Gastrocnemius medialis (tissue), 4 donors: ENCODE data around the gene CPLX4.

Experiments used
- POLR2A ChIP-seq, 2 donors: fragments of 450-650 bp; IDR thresholded peaks; one replicate each; pipeline ENCODE4 v1.6.1; 2017; ENCODE audit warnings: antibody characterized with exemption in 2 of 2, mild to moderate bottlenecking in 2 of 2, moderate library complexity in 2 of 2
- TF ChIP-seq, protein P1 (sequence below), 5 experiments: fragments of 450-650 bp in 3 of 5; fragments of 200-600 bp in 2 of 5; sonication (generic) in 2 of 5; IDR thresholded peaks in 4 of 5; conservative IDR thresholded peaks in 1 of 5; 1 replicate in 4 of 5; 2 replicates in 1 of 5; pipeline ENCODE4 v1.5.1; 2016 to 2019; ENCODE audit warnings: antibody characterized with exemption in 5 of 5, mild to moderate bottlenecking in 3 of 5, moderate library complexity in 3 of 5

DNA sequence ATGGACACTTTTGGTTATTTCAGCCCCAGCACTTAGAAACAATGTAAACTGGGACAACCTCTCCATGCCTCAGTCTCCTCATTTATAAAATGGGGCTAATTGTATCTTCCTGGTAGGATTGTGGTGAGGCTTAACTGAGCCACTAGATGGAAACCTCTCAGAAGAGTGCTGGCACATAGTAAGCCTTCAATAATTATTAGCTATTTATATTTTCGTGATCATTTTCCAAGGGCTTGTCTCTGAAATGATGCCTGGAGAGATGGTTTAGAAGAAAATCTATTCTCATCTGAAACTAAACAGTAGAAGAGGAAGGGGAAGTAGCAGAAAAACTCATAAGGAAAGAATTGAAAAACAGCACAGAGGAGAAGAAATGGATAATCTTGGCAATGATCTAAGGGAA is 52.0 kb downstream of the CPLX4 start:
- TF ChIP-seq, protein P1, sequence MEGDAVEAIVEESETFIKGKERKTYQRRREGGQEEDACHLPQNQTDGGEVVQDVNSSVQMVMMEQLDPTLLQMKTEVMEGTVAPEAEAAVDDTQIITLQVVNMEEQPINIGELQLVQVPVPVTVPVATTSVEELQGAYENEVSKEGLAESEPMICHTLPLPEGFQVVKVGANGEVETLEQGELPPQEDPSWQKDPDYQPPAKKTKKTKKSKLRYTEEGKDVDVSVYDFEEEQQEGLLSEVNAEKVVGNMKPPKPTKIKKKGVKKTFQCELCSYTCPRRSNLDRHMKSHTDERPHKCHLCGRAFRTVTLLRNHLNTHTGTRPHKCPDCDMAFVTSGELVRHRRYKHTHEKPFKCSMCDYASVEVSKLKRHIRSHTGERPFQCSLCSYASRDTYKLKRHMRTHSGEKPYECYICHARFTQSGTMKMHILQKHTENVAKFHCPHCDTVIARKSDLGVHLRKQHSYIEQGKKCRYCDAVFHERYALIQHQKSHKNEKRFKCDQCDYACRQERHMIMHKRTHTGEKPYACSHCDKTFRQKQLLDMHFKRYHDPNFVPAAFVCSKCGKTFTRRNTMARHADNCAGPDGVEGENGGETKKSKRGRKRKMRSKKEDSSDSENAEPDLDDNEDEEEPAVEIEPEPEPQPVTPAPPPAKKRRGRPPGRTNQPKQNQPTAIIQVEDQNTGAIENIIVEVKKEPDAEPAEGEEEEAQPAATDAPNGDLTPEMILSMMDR (IDR thresholded peaks at IDR 0.05 in 4 of 5, conservative IDR thresholded peaks at IDR 0.05 in 1 of 5) = no peak
- TF ChIP-seq POLR2A (IDR thresholded peaks at IDR 0.05) = no peak
